ENCODE measurements around the gene POLDIP2. TPM values are rescaled to one million over a fixed set of nuclear protein-coding genes. Genes with fewer than 3 reads are reported as not detected.

The POLDIP2 gene
- polyA plus RNA-seq, 1 donor: 60.7 TPM

DNA sequence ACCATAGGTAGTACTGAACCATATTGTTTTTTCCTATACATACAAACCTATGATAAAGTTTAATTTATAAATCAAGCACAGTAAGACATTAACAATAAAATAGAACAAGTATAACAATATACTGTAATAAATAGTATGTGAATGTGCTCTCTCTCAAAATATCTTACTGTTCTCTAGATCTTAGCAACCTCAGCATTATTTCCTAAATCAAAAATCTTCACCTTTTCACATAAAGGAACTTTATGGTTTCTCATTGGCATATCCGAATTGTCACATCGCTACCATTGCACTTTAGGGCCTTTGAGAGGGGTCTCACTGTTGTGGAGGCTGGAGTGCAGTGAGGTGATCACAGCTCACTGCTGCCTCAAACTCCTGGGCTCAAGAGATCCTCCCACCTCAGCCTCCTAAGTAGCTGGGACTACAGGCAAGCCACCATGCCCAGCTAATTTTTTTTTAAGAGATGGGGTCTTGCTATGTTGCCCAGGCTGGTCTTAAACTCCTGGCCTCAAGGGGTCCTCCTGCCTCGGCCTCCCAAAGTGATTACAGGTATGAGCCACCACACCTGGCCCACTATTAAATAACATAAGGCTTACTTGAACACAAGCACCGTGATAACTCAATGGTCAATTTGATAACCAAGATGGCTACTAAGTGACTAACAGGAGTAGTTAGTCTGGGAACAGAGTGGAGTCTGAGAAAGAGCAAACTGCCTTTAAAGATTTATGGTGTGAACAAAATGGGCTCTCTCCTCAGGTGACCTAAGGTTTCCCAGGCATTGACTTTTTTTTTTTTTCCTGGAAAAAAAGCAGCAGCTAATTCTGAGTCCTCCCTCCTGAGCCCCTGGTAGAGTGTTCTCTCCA is 41.3 kb downstream of the POLDIP2 start:
- no peak for DNase-seq

- DNase-seq: no peak
Measured at GRCh38 chr17:28313841-28314240, 43.5 kb downstream of the POLDIP2 start.

GRCh38 chr17:28306954-28307401 is 50.3 kb downstream of the POLDIP2 start:
- no peak for DNase-seq

DNA sequence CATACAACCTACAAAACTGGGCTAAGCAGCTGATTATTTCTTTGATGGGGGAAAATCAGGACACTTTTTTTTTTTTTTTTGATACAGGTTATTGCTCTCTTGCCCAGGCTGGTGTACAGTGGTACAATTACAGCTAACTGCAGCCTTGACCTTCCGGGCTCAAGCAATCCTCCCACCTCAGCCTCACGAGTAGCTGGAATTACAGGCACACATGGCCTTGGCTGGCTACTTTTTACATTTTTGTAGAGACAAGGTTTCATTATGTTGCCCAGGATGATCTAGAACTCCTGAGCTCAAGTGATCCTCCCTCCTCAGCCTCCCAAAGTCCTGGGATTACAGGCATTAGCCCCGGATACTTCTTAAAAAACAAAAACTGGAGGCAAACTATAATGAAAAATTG is 58.9 kb downstream of the POLDIP2 start:
- DNase-seq: no peak

Other genes starting within 250 kb of the POLDIP2 start
- 16.1 TPM for gene TMEM97, start 38.3 kb downstream of the POLDIP2 start, polyA plus RNA-seq (ENCODE audit: insufficient read length)
- 27.1 TPM for gene IFT20, start 22.1 kb downstream of the POLDIP2 start, polyA plus RNA-seq (ENCODE audit: insufficient read length)
- 33.4 TPM for gene TNFAIP1, start 21.8 kb downstream of the POLDIP2 start, polyA plus RNA-seq (ENCODE audit: insufficient read length)
- not detected for gene SEBOX, start 7.7 kb upstream of the POLDIP2 start, polyA plus RNA-seq (ENCODE audit: insufficient read length)
- 1.2 TPM for gene VTN, start 12.8 kb upstream of the POLDIP2 start, polyA plus RNA-seq (ENCODE audit: insufficient read length)
- 6.4 TPM for gene SARM1, start 14.2 kb upstream of the POLDIP2 start, polyA plus RNA-seq (ENCODE audit: insufficient read length)
- gene SLC46A1, start 48.7 kb upstream of the POLDIP2 start, polyA plus RNA-seq (ENCODE audit: insufficient read length): 8.4 TPM
- gene SLC13A2, start 116.1 kb upstream of the POLDIP2 start, polyA plus RNA-seq (ENCODE audit: insufficient read length): not detected
- gene FOXN1, start 148.8 kb upstream of the POLDIP2 start, polyA plus RNA-seq (ENCODE audit: insufficient read length): 0.12 TPM
- gene UNC119, start 195.1 kb upstream of the POLDIP2 start, polyA plus RNA-seq (ENCODE audit: insufficient read length): 15.5 TPM
- gene PIGS, start 214.0 kb upstream of the POLDIP2 start, polyA plus RNA-seq (ENCODE audit: insufficient read length): 51.9 TPM
- 1.8 TPM for gene ALDOC, start 219.4 kb upstream of the POLDIP2 start, polyA plus RNA-seq (ENCODE audit: insufficient read length)
- 21.7 TPM for gene SPAG5, start 241.5 kb upstream of the POLDIP2 start, polyA plus RNA-seq (ENCODE audit: insufficient read length)

Data from hindlimb muscle (tissue), 1 donor.